GM13976 (cell line): Measurements from ENCODE around the gene MTHFR.
A peak's percentile ranks its signal among the peaks of the same experiment; 100 is the strongest.

Source experiments
- DNase-seq: peaks from one replicate; pipeline ENCODE4 v3.0.0; 2012; ENCODE audit warnings: low spot score
- CTCF ChIP-seq: IDR thresholded peaks from 2 replicates; pipeline ENCODE4 v1.5.1; 2012; ENCODE audit warnings: borderline replicate concordance, mild to moderate bottlenecking; ENCODE audit not compliant: insufficient read depth; ENCODE audit errors: extremely low read depth, missing control alignments, control extremely low read depth
- in situ Hi-C: fragments of 300-500 bp; cut with MboI; formaldehyde crosslinking; loops from one replicate; pipeline ENCODE4 v1.12.0; 2022; ENCODE audit warnings: low sequenced_read_pairs, mixed read lengths, inconsistent platforms; ENCODE audit not compliant: unreplicated experiment

The MTHFR gene

GRCh38 chr1:11838349-11839272, 32.8 kb upstream of the MTHFR start:
- in situ Hi-C loops, result no loop called here
- DNase-seq, result peak; percentile 95
- peak; percentile 96 for TF ChIP-seq CTCF

GRCh38 chr1:11837767-11838348, 32.1 kb upstream of the MTHFR start:
- no peak for DNase-seq
- no peak for TF ChIP-seq CTCF
- in situ Hi-C loops, result no loop called here

- no peak for DNase-seq
- no peak for TF ChIP-seq CTCF
- in situ Hi-C loops, result no loop called here
These were observed 31.4 kb upstream of the MTHFR start for GRCh38 chr1:11836955-11837766.

GRCh38 chr1:11835441-11836225, 29.9 kb upstream of the MTHFR start:
- in situ Hi-C loops, result no loop called here
- DNase-seq, result no peak
- no peak for TF ChIP-seq CTCF

- TF ChIP-seq CTCF, result no peak
- no peak for DNase-seq
- in situ Hi-C loops, result no loop called here
These were observed 28.1 kb upstream of the MTHFR start for GRCh38 chr1:11833900-11834299.

- no peak for TF ChIP-seq CTCF
- no peak for DNase-seq
- in situ Hi-C loops, result no loop called here
These were observed 27.7 kb upstream of the MTHFR start for GRCh38 chr1:11833497-11833896.
